ENCODE results near the gene ZNF628. TPM values are rescaled to one million over a fixed set of nuclear protein-coding genes. Genes with fewer than 3 reads are reported as not detected.

ZNF628 gene
- total and polyA plus RNA-seq, 7 donors, result 1.4 to 15.0 (median 2.5) TPM

DNA sequence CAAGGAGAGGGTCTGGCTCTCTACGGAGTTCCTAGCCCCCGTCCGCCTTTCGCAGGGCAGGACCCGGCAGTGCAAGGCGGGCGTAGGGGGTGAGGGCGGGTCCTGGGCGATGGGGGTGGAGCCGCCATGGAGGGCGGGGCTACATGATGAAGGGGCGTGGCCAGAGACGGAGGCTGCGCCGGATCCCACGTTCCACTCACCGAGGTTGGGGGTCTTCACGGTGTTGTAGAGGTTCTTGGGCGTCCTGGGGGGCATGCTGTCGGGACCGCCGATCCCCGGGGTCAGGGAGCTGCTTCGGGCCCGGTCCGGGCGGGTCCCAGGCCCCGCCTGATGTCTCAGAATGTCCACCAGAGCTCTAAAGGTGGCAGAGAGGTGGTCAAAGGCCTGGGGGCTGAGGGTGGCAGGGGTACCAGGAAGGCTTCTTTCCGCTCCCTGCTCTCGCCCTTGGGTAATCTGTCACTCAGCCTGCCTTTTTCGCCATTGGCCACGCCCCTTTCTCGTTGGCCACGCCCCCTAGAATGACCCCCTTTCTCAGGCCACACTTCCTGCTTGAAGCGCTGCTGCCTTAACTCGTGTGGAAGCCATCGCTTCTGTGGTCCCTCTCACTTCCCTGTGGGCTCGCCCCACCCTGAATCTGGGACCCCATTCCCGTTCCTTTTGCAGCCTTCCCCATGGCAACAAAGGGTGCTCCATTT is 35.9 kb upstream of the ZNF628 start:
- Histone ChIP-seq H3K4me1 (peaks cover 0 to 25% (median 21%) of the 10 kb centered on the region in 4 donors), H3K9me3 (no peaks in the 10 kb centered on the region), H3K27ac (no peak overlapping the region), H3K27me3 (peaks cover 67 to 100% (median 72%) of the 10 kb centered on the region in 3 donors), H3K36me3 (no peaks in the 10 kb centered on the region), H3K4me3 (no peak overlapping the region)
- WGBS, 2 donors, result 14 to 19% methylated on average over 39 of the region's 39 CpGs
- intact Hi-C loops (cut with DNase I), result no loop called here
- no peak for TF ChIP-seq POLR2A (IDR thresholded peaks at IDR 0.05)
- no peak for TF ChIP-seq CTCF (IDR thresholded peaks at IDR 0.05)
- no peak for TF ChIP-seq POLR2AphosphoS5 (IDR thresholded peaks at IDR 0.05)
- TF ChIP-seq EP300 (IDR thresholded peaks at IDR 0.05), result no peak
- DNase-seq, result no peak

DNA sequence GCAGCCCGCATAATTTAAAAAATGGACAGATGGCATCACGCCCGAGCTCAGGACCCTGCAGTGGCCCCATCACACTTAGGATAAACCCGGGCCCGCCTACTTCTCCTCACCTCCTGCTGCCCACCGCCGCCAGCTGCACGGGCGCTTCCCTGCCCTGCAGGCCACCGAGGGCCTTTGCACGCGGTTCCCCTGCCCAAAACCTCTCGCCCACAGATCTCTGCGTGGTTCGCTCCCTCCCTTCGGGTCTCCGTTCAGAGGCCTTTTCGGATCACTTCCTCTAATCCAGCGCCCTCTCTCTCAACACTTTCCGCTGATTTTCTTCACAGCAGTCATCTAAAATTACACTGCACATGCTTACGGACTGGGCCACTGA is 35.1 kb upstream of the ZNF628 start:
- Histone ChIP-seq H3K9me3 (no peaks in the 10 kb centered on the region), H3K27me3 (peaks cover 67 to 98% (median 74%) of the 10 kb centered on the region in 3 donors), H3K4me3 (no peak overlapping the region), H3K27ac (no peak overlapping the region), H3K4me1 (peaks cover 0 to 25% (median 21%) of the 10 kb centered on the region in 4 donors), H3K36me3 (no peaks in the 10 kb centered on the region)
- TF ChIP-seq POLR2A (IDR thresholded peaks at IDR 0.05), result no peak
- TF ChIP-seq CTCF (IDR thresholded peaks at IDR 0.05), result no peak
- TF ChIP-seq EP300 (IDR thresholded peaks at IDR 0.05), result no peak
- TF ChIP-seq POLR2AphosphoS5 (IDR thresholded peaks at IDR 0.05), result no peak
- no peak for DNase-seq
- 5 to 9% methylated on average over 21 of the region's 21 CpGs for WGBS, 2 donors
- intact Hi-C loops (cut with DNase I), result no loop called here

DNA sequence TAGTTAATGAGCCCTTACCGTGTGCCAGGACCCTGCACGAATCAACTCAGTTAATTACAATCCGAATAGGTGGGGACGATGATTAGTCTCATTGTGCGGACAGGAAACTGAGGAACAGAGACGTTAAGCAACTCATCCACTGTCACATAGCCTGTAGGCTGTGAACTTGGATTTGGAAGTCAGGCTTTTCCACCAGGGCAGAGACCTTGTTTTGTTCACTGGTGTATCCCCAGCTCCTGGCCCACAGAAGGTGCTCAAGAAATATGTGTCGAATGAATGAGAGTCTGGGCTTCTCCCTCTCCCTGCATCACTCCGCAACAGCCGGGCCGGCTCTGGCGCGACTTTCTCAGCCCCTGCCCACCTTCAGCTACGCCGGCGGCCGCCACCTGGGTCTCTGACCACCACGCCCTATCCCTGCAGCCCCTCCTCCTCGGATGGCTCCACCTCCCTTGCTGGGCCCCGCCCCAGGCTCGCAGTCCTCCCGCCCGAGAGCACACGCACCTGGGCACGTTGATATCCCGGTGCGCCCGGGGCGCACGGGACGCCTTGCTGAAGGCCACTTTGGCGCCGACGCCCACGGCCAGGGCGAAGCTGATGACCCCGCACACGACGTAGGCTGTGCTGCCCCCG is 34.6 kb upstream of the ZNF628 start:
- 3% methylated on average over 39 of the region's 39 CpGs for WGBS, 2 donors
- H3K27me3 ChIP-seq, result peaks cover 67 to 96% (median 75%) of the 10 kb centered on the region in 3 donors
- H3K4me1 ChIP-seq, result peaks cover 0 to 25% (median 21%) of the 10 kb centered on the region in 4 donors
- H3K36me3 ChIP-seq, result no peaks in the 10 kb centered on the region
- intact Hi-C loops (cut with DNase I), result no loop called here
- no peaks in the 10 kb centered on the region for H3K9me3 ChIP-seq
- TF ChIP-seq EP300 (IDR thresholded peaks at IDR 0.05) (no peak), POLR2AphosphoS5 (IDR thresholded peaks at IDR 0.05) (no peak), POLR2A (IDR thresholded peaks at IDR 0.05) (no peak), CTCF (IDR thresholded peaks at IDR 0.05) (no peak)
- no peak overlapping the region for H3K27ac ChIP-seq
- no peak for DNase-seq
- no peak overlapping the region for H3K4me3 ChIP-seq

DNA sequence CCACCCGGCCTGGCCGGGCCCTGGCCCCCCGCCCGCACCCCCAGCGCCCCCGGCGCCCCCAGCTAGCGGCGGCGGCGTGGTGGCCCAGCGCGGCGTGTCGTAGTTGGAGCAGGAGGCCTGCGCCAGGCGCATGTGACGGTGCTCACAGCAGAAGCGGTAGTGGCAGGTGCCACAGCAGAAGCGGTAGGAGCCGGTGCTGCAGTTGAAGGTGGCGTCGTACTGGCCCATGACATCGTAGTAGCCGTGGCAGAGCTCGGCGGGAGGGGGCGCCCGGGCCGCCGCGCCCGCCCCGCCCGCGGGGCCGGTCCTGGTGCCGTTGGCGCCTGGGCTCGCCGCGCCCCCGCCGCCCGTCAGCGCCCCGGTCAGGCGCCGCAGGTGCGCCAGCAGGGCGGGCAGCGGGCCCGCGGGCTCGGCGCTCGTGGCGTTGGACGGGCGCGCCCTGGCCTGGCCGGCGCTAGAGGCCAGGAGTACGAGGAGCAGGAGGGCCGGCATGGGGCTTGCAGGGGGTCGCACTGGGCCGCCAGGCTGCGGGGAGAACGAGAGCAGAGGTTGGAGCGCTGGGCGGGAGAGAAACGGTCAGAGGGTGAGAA is 34.0 kb upstream of the ZNF628 start:
- Histone ChIP-seq H3K4me1 (peaks cover 0 to 25% (median 21%) of the 10 kb centered on the region in 4 donors), H3K27me3 (peaks cover 66 to 90% (median 73%) of the 10 kb centered on the region in 3 donors), H3K27ac (no peak overlapping the region), H3K4me3 (no peak overlapping the region), H3K36me3 (no peaks in the 10 kb centered on the region), H3K9me3 (no peaks in the 10 kb centered on the region)
- no peak for TF ChIP-seq CTCF (IDR thresholded peaks at IDR 0.05)
- TF ChIP-seq EP300 (IDR thresholded peaks at IDR 0.05), result no peak
- no peak for TF ChIP-seq POLR2A (IDR thresholded peaks at IDR 0.05)
- TF ChIP-seq POLR2AphosphoS5 (IDR thresholded peaks at IDR 0.05), result no peak
- intact Hi-C loops (cut with DNase I), result no loop called here
- DNase-seq, result no peak
- WGBS, 2 donors, result 1% methylated on average over 72 of the region's 72 CpGs
